ENCODE data around the gene SPEF1.

The SPEF1 gene

DNA sequence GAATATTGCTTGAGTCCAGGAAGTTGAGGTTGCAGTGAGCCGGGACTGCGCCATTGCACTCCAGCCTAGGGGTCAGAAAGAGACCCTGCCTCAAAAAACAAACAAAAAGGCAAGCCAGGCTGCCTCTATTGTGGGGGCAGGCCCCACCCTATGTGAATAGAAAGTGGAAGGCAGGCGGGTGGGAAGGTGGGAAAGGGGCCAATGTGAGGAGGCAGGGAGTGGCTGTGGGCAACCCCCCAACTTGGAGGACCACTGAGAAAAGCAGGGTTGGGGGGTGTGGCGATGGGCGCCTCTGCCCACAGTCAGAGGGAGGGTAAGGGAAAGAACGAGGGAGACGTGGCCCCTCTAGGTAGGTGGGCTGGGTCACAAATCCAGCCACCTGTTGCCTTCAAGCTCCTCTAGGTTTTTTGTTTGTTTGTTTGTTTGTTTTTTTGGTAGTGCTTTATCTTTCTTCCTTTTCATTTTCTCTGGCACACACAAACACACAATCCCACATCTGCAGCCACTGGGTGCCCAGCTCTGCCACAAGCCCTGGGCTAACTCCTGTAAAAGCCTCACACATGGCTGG lies 33.8 kb upstream of the SPEF1 start:
- no peak overlapping the region for H3K4me3 ChIP-seq (ENCODE audit: control insufficient read depth, low read depth, low read length)
- DNase-seq (ENCODE audit: low read depth): no peak
- TF ChIP-seq, protein P1, sequence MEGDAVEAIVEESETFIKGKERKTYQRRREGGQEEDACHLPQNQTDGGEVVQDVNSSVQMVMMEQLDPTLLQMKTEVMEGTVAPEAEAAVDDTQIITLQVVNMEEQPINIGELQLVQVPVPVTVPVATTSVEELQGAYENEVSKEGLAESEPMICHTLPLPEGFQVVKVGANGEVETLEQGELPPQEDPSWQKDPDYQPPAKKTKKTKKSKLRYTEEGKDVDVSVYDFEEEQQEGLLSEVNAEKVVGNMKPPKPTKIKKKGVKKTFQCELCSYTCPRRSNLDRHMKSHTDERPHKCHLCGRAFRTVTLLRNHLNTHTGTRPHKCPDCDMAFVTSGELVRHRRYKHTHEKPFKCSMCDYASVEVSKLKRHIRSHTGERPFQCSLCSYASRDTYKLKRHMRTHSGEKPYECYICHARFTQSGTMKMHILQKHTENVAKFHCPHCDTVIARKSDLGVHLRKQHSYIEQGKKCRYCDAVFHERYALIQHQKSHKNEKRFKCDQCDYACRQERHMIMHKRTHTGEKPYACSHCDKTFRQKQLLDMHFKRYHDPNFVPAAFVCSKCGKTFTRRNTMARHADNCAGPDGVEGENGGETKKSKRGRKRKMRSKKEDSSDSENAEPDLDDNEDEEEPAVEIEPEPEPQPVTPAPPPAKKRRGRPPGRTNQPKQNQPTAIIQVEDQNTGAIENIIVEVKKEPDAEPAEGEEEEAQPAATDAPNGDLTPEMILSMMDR (conservative IDR thresholded peaks at IDR 0.05; ENCODE audit: control insufficient read depth, insufficient read depth, low read depth, low read length): no peak

DNA sequence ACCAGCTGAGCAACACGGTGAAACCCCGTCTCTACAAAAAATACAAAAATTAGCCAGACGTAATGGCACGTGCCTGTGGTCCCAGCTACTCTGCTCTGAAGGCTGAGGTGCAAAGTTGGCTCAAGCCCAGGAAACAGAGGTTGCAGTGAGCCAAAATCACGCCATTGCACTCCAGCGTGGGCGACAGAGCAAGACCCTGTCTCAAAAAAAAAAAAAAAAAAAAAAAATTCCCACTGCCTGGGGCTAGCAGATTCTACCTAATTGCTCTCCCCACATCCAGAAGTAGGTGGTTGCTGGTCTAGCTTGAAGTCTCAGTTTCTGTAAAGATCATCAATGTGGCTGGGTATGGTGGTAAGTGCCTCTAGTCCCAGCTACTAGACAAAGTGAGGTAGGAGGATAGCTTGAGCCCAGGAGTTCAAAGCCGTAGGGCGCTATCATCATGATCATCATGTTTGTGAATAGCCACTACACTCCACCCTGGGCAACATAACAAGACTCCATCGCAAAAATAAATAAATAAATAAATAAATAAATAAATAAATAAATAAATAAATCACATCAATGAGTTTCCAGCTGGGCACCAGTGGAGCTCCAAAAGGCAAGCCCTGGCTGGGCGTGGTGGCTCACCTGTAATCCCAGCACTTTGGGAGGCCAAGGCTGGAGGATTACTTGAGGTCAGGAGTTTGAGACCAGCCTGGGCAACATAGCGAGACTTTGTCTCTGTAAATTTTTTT lies 32.8 kb upstream of the SPEF1 start:
- H3K4me3 ChIP-seq (ENCODE audit: control insufficient read depth, low read depth, low read length): no peak overlapping the region
- TF ChIP-seq, protein P1 (conservative IDR thresholded peaks at IDR 0.05; ENCODE audit: control insufficient read depth, insufficient read depth, low read depth, low read length): no peak
- no peak for DNase-seq (ENCODE audit: low read depth)

GRCh38 chr20:3812975-3813847 lies 32.0 kb upstream of the SPEF1 start:
- DNase-seq (ENCODE audit: low read depth): no peak
- TF ChIP-seq, protein P1 (conservative IDR thresholded peaks at IDR 0.05; ENCODE audit: control insufficient read depth, insufficient read depth, low read depth, low read length): no peak

DNA sequence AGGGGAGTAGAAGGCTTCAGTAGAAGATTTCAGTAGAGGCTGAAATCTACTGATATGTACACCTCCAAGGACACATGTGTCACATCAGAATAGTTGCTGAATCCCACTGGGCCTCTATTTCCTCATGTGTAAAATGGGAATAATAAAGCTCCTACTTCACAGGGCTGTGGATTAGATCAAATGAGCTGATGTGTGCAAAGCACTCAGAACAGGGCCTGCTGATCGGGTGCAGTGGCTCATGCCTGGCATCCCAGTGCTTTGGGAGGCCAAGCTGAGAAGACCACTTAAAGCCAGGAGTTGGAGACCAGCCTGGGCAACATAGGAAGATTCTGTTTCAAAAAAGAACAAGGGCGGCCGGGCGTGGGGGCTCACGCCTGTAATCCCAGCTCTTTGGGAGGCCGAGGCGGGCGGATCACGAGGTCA lies 31.0 kb upstream of the SPEF1 start:
- no peak for DNase-seq (ENCODE audit: low read depth)
- H3K4me3 ChIP-seq (ENCODE audit: control insufficient read depth, low read depth, low read length): no peak overlapping the region
- TF ChIP-seq, protein P1 (conservative IDR thresholded peaks at IDR 0.05; ENCODE audit: control insufficient read depth, insufficient read depth, low read depth, low read length): no peak

More at GRCh38 chr20:3812975-3813847, 32.0 kb upstream of the SPEF1 start:
- H3K4me3 ChIP-seq (ENCODE audit: control insufficient read depth, low read depth, low read length): no peak overlapping the region

GRCh38 chr20:3811467-3812258 lies 30.4 kb upstream of the SPEF1 start:
- TF ChIP-seq, protein P1 (conservative IDR thresholded peaks at IDR 0.05; ENCODE audit: control insufficient read depth, insufficient read depth, low read depth, low read length): no peak
- peak; percentile 100 for DNase-seq (ENCODE audit: low read depth)
- peak overlapping the region; percentile 37 for H3K4me3 ChIP-seq (ENCODE audit: control insufficient read depth, low read depth, low read length)

GRCh38 chr20:3808544-3808943 lies 27.3 kb upstream of the SPEF1 start:
- DNase-seq (ENCODE audit: low read depth): no peak
- TF ChIP-seq, protein P1 (conservative IDR thresholded peaks at IDR 0.05; ENCODE audit: control insufficient read depth, insufficient read depth, low read depth, low read length): no peak
- H3K4me3 ChIP-seq (ENCODE audit: control insufficient read depth, low read depth, low read length): no peak overlapping the region
